Spleen (tissue), 11 donors: ENCODE data around the gene PTGDR. TPM values are rescaled to one million over a fixed set of nuclear protein-coding genes. Genes with fewer than 3 reads are reported as not detected.
A peak's percentile ranks its signal among the peaks of the same experiment; 100 is the strongest.

Source experiments
- DNase-seq: peaks from one replicate; pipeline ENCODE4 v3.0.0-alpha.2; 2020
- H3K27ac ChIP-seq, 8 donors: fragments of 200-600 bp; sonication (generic) in 7 of 8; 1 replicate in 4 of 8; 2 replicates in 4 of 8; pipeline versions ENCODE4 v1.5.0 to v1.8.0; 2016 to 2021; ENCODE audit warnings: inconsistent platforms in 4 of 8, mild to moderate bottlenecking in 4 of 8, moderate library complexity in 1 of 8
- H3K27me3 ChIP-seq, 7 donors: fragments of 200-600 bp; sonication (generic) in 6 of 7; replicated peaks in 1 of 7; 1 replicate in 4 of 7; 2 replicates in 3 of 7; pipeline versions ENCODE4 v1.5.0 to v1.8.0; 2016 to 2021; ENCODE audit warnings: inconsistent platforms in 3 of 7, mild to moderate bottlenecking in 1 of 7
- H3K36me3 ChIP-seq, 6 donors: fragments of 200-600 bp; sonication (generic) in 5 of 6; 1 replicate in 4 of 6; 2 replicates in 2 of 6; pipeline versions ENCODE4 v1.5.0 to v1.8.0; 2016 to 2021; ENCODE audit warnings: inconsistent platforms in 2 of 6
- H3K4me1 ChIP-seq, 6 donors: fragments of 200-600 bp; sonication (generic) in 5 of 6; 1 replicate in 3 of 6; 2 replicates in 3 of 6; pipeline versions ENCODE4 v1.5.0 to v1.8.0; 2016 to 2021; ENCODE audit warnings: inconsistent platforms in 3 of 6
- H3K4me3 ChIP-seq, 8 donors: fragments of 200-600 bp; sonication (generic) in 7 of 8; 1 replicate in 4 of 8; 2 replicates in 4 of 8; pipeline versions ENCODE4 v1.5.0 to v1.8.0; 2016 to 2021; ENCODE audit warnings: inconsistent platforms in 4 of 8, mild to moderate bottlenecking in 4 of 8, moderate library complexity in 2 of 8
- H3K9me3 ChIP-seq, 8 donors: fragments of 200-600 bp; sonication (generic) in 7 of 8; 1 replicate in 4 of 8; 2 replicates in 4 of 8; pipeline versions ENCODE4 v1.5.0 to v1.8.0; 2016 to 2021; ENCODE audit warnings: inconsistent platforms in 4 of 8
- CTCF ChIP-seq, 11 experiments: fragments of 200-600 bp in 7 of 11; fragments of 450-650 bp in 4 of 11; sonication (generic) in 4 of 11; IDR thresholded peaks in 8 of 11; conservative IDR thresholded peaks in 3 of 11; 1 replicate in 7 of 11; 2 replicates in 4 of 11; pipeline versions ENCODE4 v1.4.0 to v1.8.0; 2016 to 2021; ENCODE audit warnings: antibody characterized with exemption in 11 of 11, inconsistent platforms in 4 of 11, mild to moderate bottlenecking in 1 of 11
- POLR2A ChIP-seq, 3 donors: fragments of 450-650 bp; IDR thresholded peaks; one replicate each; pipeline ENCODE4 v1.5.1; 2017; ENCODE audit warnings: antibody characterized with exemption in 3 of 3, mild to moderate bottlenecking in 1 of 3
- POLR2AphosphoS5 ChIP-seq, 3 donors: sonication (generic); formaldehyde crosslinking; IDR thresholded peaks; one replicate each; pipeline ENCODE4 v1.5.1; 2017; ENCODE audit warnings: antibody characterized with exemption in 3 of 3
- WGBS, 5 donors: extraction: QIAGEN DNeasy Blood & Tissue Kit in 3 of 5; methylation state at CpG; one replicate each; pipeline versions ENCODE4 v1.1.5 to v1.1.7; 2013 to 2018; 5-methylcytosine and 5-hydroxymethylcytosine counted together
- intact Hi-C: fragments of 100-400 bp; cut with DNase I; formaldehyde crosslinking; loops from one replicate; pipeline ENCODE4 v1.15.0; 2023; ENCODE audit warnings: low total_unique reads
- polyA plus RNA-seq, 3 donors: library from polyadenylated mRNA; stranded (reverse); fragments of 200-250 nt; gene quantifications; one replicate each; pipeline ENCODE4 v1.2.1, GENCODE V29; 2013
- total RNA-seq, 7 donors: library from RNA; depleted of rRNA in 3 of 7; stranded (reverse); fragments of >200 nt in 3 of 7; fragmentation: NEBNext Ultra II Directional in 4 of 7; extraction: Animal tissue kit (Norgen Biotek cat#: 25700) in 4 of 7; gene quantifications; one replicate each; pipeline versions ENCODE4 v1.1.0 to v1.2.1, GENCODE V29; 2016 to 2021
- donor health status: healthy with polysubstance abuse.
- donor health status: DM: no; HTN: no; CAD: no; lungs with moderate emphysema.
- donor health status: DM: no; HTN: no; CAD: no.
- donor health status: Bipolar disorder and iron deficiency.
- donor health status: healthy.
- donor health status: DM: no; HTN: no; CAD: no.
- donor health status: DM: yes; HTN: yes; CAD: no.

PTGDR gene
- total and polyA plus RNA-seq, 10 donors: 0.67 to 20.5 (median 10.6) TPM

- TF ChIP-seq CTCF (IDR thresholded peaks at IDR 0.05 in 8 of 11, conservative IDR thresholded peaks at IDR 0.05 in 3 of 11): no peak
- no peak for TF ChIP-seq POLR2AphosphoS5 (IDR thresholded peaks at IDR 0.05)
- TF ChIP-seq POLR2A (IDR thresholded peaks at IDR 0.05): no peak
These were observed 716 bp upstream of the PTGDR start for GRCh38 chr14:52266782-52267181.

GRCh38 chr14:52268279-52269061 is 972 bp downstream of the PTGDR start:
- H3K27me3 ChIP-seq: peaks cover 0 to 46% (median 27%) of the 10 kb centered on the region in 7 donors
- peak; percentile 84 for DNase-seq
- peak overlapping the region; percentile 32 to 80 (median 52) for H3K4me3 ChIP-seq
- WGBS, 5 donors: 1 to 5% (median 2%) methylated on average over 35 to 54 of the region's 54 CpGs
- H3K9me3 ChIP-seq: no peaks in the 10 kb centered on the region
- intact Hi-C loops: no loop called here
- peaks cover 17 to 69% (median 39%) of the 10 kb centered on the region in 6 donors for H3K4me1 ChIP-seq
- TF ChIP-seq POLR2A (IDR thresholded peaks at IDR 0.05) (no peak), CTCF (IDR thresholded peaks at IDR 0.05 in 8 of 11, conservative IDR thresholded peaks at IDR 0.05 in 3 of 11) (no peak), POLR2AphosphoS5 (IDR thresholded peaks at IDR 0.05) (no peak)
- no peaks in the 10 kb centered on the region for H3K36me3 ChIP-seq
- H3K27ac ChIP-seq: peak overlapping the region in 6 of 8 donors; percentile 18 to 85 (median 76)

More at GRCh38 chr14:52266782-52267181, 716 bp upstream of the PTGDR start:
- intact Hi-C loops: no loop called here
- Histone ChIP-seq H3K4me1 (peaks cover 17 to 73% (median 39%) of the 10 kb centered on the region in 6 donors), H3K36me3 (no peaks in the 10 kb centered on the region), H3K4me3 (peak overlapping the region in 4 of 8 donors; percentile 51 to 80 (median 62)), H3K27ac (peak overlapping the region in 3 of 8 donors; percentile 79 to 85 (median 81)), H3K9me3 (no peaks in the 10 kb centered on the region), H3K27me3 (peaks cover 0 to 46% (median 27%) of the 10 kb centered on the region in 7 donors)
- no peak for DNase-seq
- 64 to 81% (median 70%) methylated on average over 5 of the region's 5 CpGs for WGBS, 5 donors

GRCh38 chr14:52269100-52269499 is 1.6 kb downstream of the PTGDR start:
- intact Hi-C loops: no loop called here
- peak overlapping the region; percentile 32 to 80 (median 52) for H3K4me3 ChIP-seq
- H3K36me3 ChIP-seq: no peaks in the 10 kb centered on the region
- H3K27ac ChIP-seq: peak overlapping the region in 6 of 8 donors; percentile 18 to 85 (median 76)
- 33 to 48% (median 41%) methylated on average over 17 of the region's 17 CpGs for WGBS, 5 donors
- no peaks in the 10 kb centered on the region for H3K9me3 ChIP-seq
- peaks cover 0 to 46% (median 27%) of the 10 kb centered on the region in 7 donors for H3K27me3 ChIP-seq
- TF ChIP-seq CTCF (IDR thresholded peaks at IDR 0.05 in 8 of 11, conservative IDR thresholded peaks at IDR 0.05 in 3 of 11): no peak
- no peak for TF ChIP-seq POLR2AphosphoS5 (IDR thresholded peaks at IDR 0.05)
- TF ChIP-seq POLR2A (IDR thresholded peaks at IDR 0.05): no peak
- no peak for DNase-seq
- peaks cover 17 to 64% (median 39%) of the 10 kb centered on the region in 6 donors for H3K4me1 ChIP-seq

GRCh38 chr14:52269982-52270381 is 2.5 kb downstream of the PTGDR start:
- intact Hi-C loops: no loop called here

More at GRCh38 chr14:52269982-52270381, 2.5 kb downstream of the PTGDR start:
- TF ChIP-seq POLR2A (IDR thresholded peaks at IDR 0.05) (no peak), POLR2AphosphoS5 (IDR thresholded peaks at IDR 0.05) (no peak), CTCF (IDR thresholded peaks at IDR 0.05 in 8 of 11, conservative IDR thresholded peaks at IDR 0.05 in 3 of 11) (no peak)
- Histone ChIP-seq H3K4me3 (peak overlapping the region in 7 of 8 donors; percentile 8 to 80 (median 53)), H3K27me3 (peaks cover 0 to 46% (median 27%) of the 10 kb centered on the region in 7 donors), H3K36me3 (no peaks in the 10 kb centered on the region), H3K9me3 (no peaks in the 10 kb centered on the region), H3K4me1 (peaks cover 17 to 55% (median 36%) of the 10 kb centered on the region in 6 donors), H3K27ac (peak overlapping the region in 3 of 8 donors; percentile 79 to 85 (median 81))
- WGBS, 5 donors: 61 to 79% (median 76%) methylated on average over 8 of the region's 8 CpGs
- no peak for DNase-seq
